Fibroblast of lung (primary cell): ENCODE measurements around the gene NAIF1. TPM values are rescaled to one million over a fixed set of nuclear protein-coding genes. Genes with fewer than 3 reads are reported as not detected.

ENCODE experiments used
- DNase-seq, 2 donors: peaks; one replicate each; pipeline versions ENCODE4 v3.0.0 to v3.0.0-alpha.2; 2010; ENCODE audit warnings: low read depth in 2 of 2
- H2AFZ ChIP-seq: 2 replicates; pipeline ENCODE4 v1.5.1; 2012; ENCODE audit warnings: low read length, control low read depth, inconsistent platforms
- H3K27ac ChIP-seq: 2 replicates; pipeline ENCODE4 v1.5.1; 2011; ENCODE audit warnings: low read length, control low read depth; ENCODE audit not compliant: insufficient read depth
- H3K27me3 ChIP-seq: 2 replicates; pipeline ENCODE4 v1.5.1; 2011; ENCODE audit warnings: mild to moderate bottlenecking, low read length; ENCODE audit not compliant: control insufficient read depth, insufficient read depth
- H3K36me3 ChIP-seq: 2 replicates; pipeline ENCODE4 v1.5.1; 2011; ENCODE audit warnings: low read length; ENCODE audit not compliant: control insufficient read depth, insufficient read depth
- H3K4me1 ChIP-seq: 2 replicates; pipeline ENCODE4 v1.5.1; 2011; ENCODE audit warnings: low read length; ENCODE audit not compliant: control insufficient read depth, insufficient read depth; ENCODE audit errors: extremely low read depth
- H3K4me2 ChIP-seq: 2 replicates; pipeline ENCODE4 v1.5.1; 2011; ENCODE audit warnings: low read length, control low read depth; ENCODE audit not compliant: insufficient read depth; ENCODE audit errors: extremely low read depth
- H3K4me3 ChIP-seq, 4 experiments: fragments of 200-600 bp in 1 of 4; sonication (generic) in 1 of 4; replicated peaks in 1 of 4; 2 replicates each; pipeline ENCODE4 v1.5.1; 2011 to 2016; ENCODE audit warnings: low read length in 4 of 4, low read depth in 3 of 4, mild to moderate bottlenecking in 3 of 4, control low read depth in 2 of 4, inconsistent platforms in 1 of 4, mixed read lengths in 1 of 4; ENCODE audit not compliant: insufficient read depth in 1 of 4; ENCODE audit errors: control extremely low read depth in 1 of 4
- H3K79me2 ChIP-seq: 2 replicates; pipeline ENCODE4 v1.5.1; 2012; ENCODE audit warnings: mild to moderate bottlenecking, low read length, inconsistent platforms; ENCODE audit not compliant: control insufficient read depth, insufficient read depth
- H3K9ac ChIP-seq: 2 replicates; pipeline ENCODE4 v1.5.1; 2011; ENCODE audit warnings: mild to moderate bottlenecking, low read length, control low read depth; ENCODE audit not compliant: insufficient read depth
- H3K9me3 ChIP-seq: 2 replicates; pipeline ENCODE4 v1.5.1; 2012; ENCODE audit warnings: low read depth, low read length; ENCODE audit not compliant: control insufficient read depth, insufficient read depth
- H4K20me1 ChIP-seq: 2 replicates; pipeline ENCODE4 v1.5.1; 2011; ENCODE audit warnings: low read length; ENCODE audit not compliant: control insufficient read depth, insufficient read depth; ENCODE audit errors: extremely low read depth
- EZH2 ChIP-seq: IDR thresholded peaks from 2 replicates; pipeline ENCODE4 v1.5.1; 2012; ENCODE audit warnings: low read length, control low read depth, mild to moderate bottlenecking; ENCODE audit errors: missing control alignments
- polyA plus RNA-seq, 2 donors: library from polyadenylated mRNA; depleted of rRNA in 1 of 2; stranded (reverse) in 1 of 2; unstranded in 1 of 2; fragments of >200 nt; gene quantifications; 2 replicates each; pipeline ENCODE4 v1.2.1, GENCODE V29; 2011 to 2012; ENCODE audit warnings: missing spikeins in 1 of 2
- total RNA-seq: library from RNA; depleted of rRNA; stranded (reverse); fragments of >200 nt; gene quantifications from 2 replicates; pipeline ENCODE4 v1.2.1, GENCODE V29; 2014
- TF ChIP-seq, protein P1 (sequence below), 2 donors: IDR thresholded peaks in 1 of 2; conservative IDR thresholded peaks in 1 of 2; 1 replicate in 1 of 2; 2 replicates in 1 of 2; pipeline ENCODE4 v1.5.1; 2011 to 2012; ENCODE audit warnings: low read length in 2 of 2, control low read depth in 1 of 2, inconsistent platforms in 1 of 2, low read depth in 1 of 2, mild to moderate bottlenecking in 1 of 2

Gene NAIF1
- total and polyA plus RNA-seq, 2 donors (not counting 1 experiment from before 2014, with no cell fraction given) = 5.5 to 13.2 TPM

- TF ChIP-seq EZH2 = no peak
- TF ChIP-seq, protein P1, sequence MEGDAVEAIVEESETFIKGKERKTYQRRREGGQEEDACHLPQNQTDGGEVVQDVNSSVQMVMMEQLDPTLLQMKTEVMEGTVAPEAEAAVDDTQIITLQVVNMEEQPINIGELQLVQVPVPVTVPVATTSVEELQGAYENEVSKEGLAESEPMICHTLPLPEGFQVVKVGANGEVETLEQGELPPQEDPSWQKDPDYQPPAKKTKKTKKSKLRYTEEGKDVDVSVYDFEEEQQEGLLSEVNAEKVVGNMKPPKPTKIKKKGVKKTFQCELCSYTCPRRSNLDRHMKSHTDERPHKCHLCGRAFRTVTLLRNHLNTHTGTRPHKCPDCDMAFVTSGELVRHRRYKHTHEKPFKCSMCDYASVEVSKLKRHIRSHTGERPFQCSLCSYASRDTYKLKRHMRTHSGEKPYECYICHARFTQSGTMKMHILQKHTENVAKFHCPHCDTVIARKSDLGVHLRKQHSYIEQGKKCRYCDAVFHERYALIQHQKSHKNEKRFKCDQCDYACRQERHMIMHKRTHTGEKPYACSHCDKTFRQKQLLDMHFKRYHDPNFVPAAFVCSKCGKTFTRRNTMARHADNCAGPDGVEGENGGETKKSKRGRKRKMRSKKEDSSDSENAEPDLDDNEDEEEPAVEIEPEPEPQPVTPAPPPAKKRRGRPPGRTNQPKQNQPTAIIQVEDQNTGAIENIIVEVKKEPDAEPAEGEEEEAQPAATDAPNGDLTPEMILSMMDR (conservative IDR thresholded peaks at IDR 0.05 in 1 of 2, IDR thresholded peaks at IDR 0.05 in 1 of 2; ENCODE audit: low read depth in 1 of 2, low read length in 2 of 2) = no peak
- H3K27ac ChIP-seq = peak overlapping the region; percentile 99
- peaks cover 19% of the 10 kb centered on the region for H3K36me3 ChIP-seq
- H4K20me1 ChIP-seq = no peaks in the 10 kb centered on the region
- peaks cover 50% of the 10 kb centered on the region for H3K4me1 ChIP-seq
- no peaks in the 10 kb centered on the region for H3K27me3 ChIP-seq
- no peak overlapping the region for H2AFZ ChIP-seq
- no peak overlapping the region for H3K4me3 ChIP-seq
- no peaks in the 10 kb centered on the region for H3K9me3 ChIP-seq
- no peak for DNase-seq
- H3K4me2 ChIP-seq = no peak overlapping the region
- H3K79me2 ChIP-seq = peaks cover 71% of the 10 kb centered on the region
- no peak overlapping the region for H3K9ac ChIP-seq
Measured at GRCh38 chr9:128096616-128097536, 29.8 kb upstream of the NAIF1 start.

- H3K9me3 ChIP-seq = no peaks in the 10 kb centered on the region
- H3K36me3 ChIP-seq = peaks cover 5% of the 10 kb centered on the region
- peak overlapping the region in 1 of 4 experiments; percentile 3 for H3K4me3 ChIP-seq
- H3K9ac ChIP-seq = peak overlapping the region; percentile 22
- H3K79me2 ChIP-seq = peaks cover 61% of the 10 kb centered on the region
- H4K20me1 ChIP-seq = no peaks in the 10 kb centered on the region
- no peak overlapping the region for H2AFZ ChIP-seq
- no peaks in the 10 kb centered on the region for H3K27me3 ChIP-seq
- peak overlapping the region; percentile 96 for H3K27ac ChIP-seq
- peak overlapping the region; percentile 66 for H3K4me2 ChIP-seq
- peaks cover 48% of the 10 kb centered on the region for H3K4me1 ChIP-seq
- no peak for DNase-seq
- no peak for TF ChIP-seq EZH2
- TF ChIP-seq, protein P1 (conservative IDR thresholded peaks at IDR 0.05 in 1 of 2, IDR thresholded peaks at IDR 0.05 in 1 of 2; ENCODE audit: low read depth in 1 of 2, low read length in 2 of 2) = no peak
Measured at GRCh38 chr9:128094950-128095544, 27.9 kb upstream of the NAIF1 start.

- Histone ChIP-seq H3K4me2 (peak overlapping the region; percentile 72), H3K9ac (peak overlapping the region; percentile 64), H3K79me2 (peaks cover 61% of the 10 kb centered on the region), H4K20me1 (no peaks in the 10 kb centered on the region), H3K27me3 (no peaks in the 10 kb centered on the region), H3K4me1 (peaks cover 43% of the 10 kb centered on the region), H2AFZ (no peak overlapping the region), H3K27ac (peak overlapping the region; percentile 96), H3K4me3 (peak overlapping the region; percentile 16 to 64 (median 34)), H3K36me3 (peaks cover 3% of the 10 kb centered on the region), H3K9me3 (no peaks in the 10 kb centered on the region)
- TF ChIP-seq, protein P1 (conservative IDR thresholded peaks at IDR 0.05 in 1 of 2, IDR thresholded peaks at IDR 0.05 in 1 of 2; ENCODE audit: low read depth in 1 of 2, low read length in 2 of 2) = no peak
- TF ChIP-seq EZH2 = no peak
- DNase-seq = peak; percentile 98
Measured at GRCh38 chr9:128094166-128094949, 27.2 kb upstream of the NAIF1 start.
